ENCODE results near the gene GRK6. TPM values are rescaled to one million over a fixed set of nuclear protein-coding genes. Genes with fewer than 3 reads are reported as not detected.

Gene GRK6
- total RNA-seq, 1 experiment from 2014 or later: 75.2 TPM

GRCh38 chr5:177384134-177384533 lies 42.3 kb upstream of the GRK6 start, which contains the start of gene SLC34A1:
Gene SLC34A1, plus strand, starts transcription at chr5:177384434. Its CDS starts 1,308 bp downstream, at chr5:177385742.
- Mint-ChIP-seq H3K27me3 (ENCODE audit: low read depth) (peaks cover 66% of the 10 kb centered on the region), H3K36me3 (ENCODE audit: insufficient read depth in 1 of 3, low read depth in 3 of 3) (no peaks in the 10 kb centered on the region), H3K4me3 (no peak within 1 kb of the TSS), H3K4me1 (peaks cover 16 to 21% of the 10 kb centered on the region in 2 experiments), H3K9me3 (no peaks in the 10 kb centered on the region; a peak in 1 of 5 replicates), H3K27ac (peak within 1 kb of the TSS in 1 of 3 experiments; percentile 70; a peak in 1 of 7 replicates)
- H2BK15ac ChIP-seq (ENCODE audit: low read depth, low read length): no peak within 1 kb of the TSS
- H3K4me1 ChIP-seq (ENCODE audit: insufficient read depth, low read length): no peaks in the 10 kb centered on the region
- no peak within 1 kb of the TSS for H2BK120ac ChIP-seq (ENCODE audit: low read depth, low read length, poor library complexity, severe bottlenecking)
- H3K9me3 ChIP-seq (ENCODE audit: control insufficient read depth, low read depth, low read length): no peaks in the 10 kb centered on the region
- no peak within 1 kb of the TSS for H3K56ac ChIP-seq (ENCODE audit: insufficient read length, low read depth, low read length)
- no peaks in the 10 kb centered on the region for H3K79me1 ChIP-seq (ENCODE audit: insufficient read depth, low read depth, low read length, poor library complexity, severe bottlenecking)
- no peak within 1 kb of the TSS for H2AK5ac ChIP-seq (ENCODE audit: insufficient read length, low read length)
- no peaks in the 10 kb centered on the region for H3K23me2 ChIP-seq (ENCODE audit: insufficient read length, low read depth, low read length, poor library complexity, severe bottlenecking)
- no peak within 1 kb of the TSS for H3T11ph ChIP-seq (ENCODE audit: low read length)
- no peak within 1 kb of the TSS for H3K23ac ChIP-seq (ENCODE audit: insufficient read length, low read depth, low read length)
- no peak within 1 kb of the TSS for H2AFZ ChIP-seq (ENCODE audit: low read length)
- H4K8ac ChIP-seq (replicated peaks; ENCODE audit: insufficient read length, low read depth, low read length): no peak within 1 kb of the TSS
- H4K5ac ChIP-seq (ENCODE audit: insufficient read length, low read depth, low read length): no peak within 1 kb of the TSS
- H2BK12ac ChIP-seq (ENCODE audit: insufficient read length, low read depth, low read length): no peak within 1 kb of the TSS
- TF ChIP-seq CTCF (conservative IDR thresholded peaks at IDR 0.05): no peak
- no peaks in the 10 kb centered on the region; the same call in 1 of the 2 replicates for H3K27me3 ChIP-seq (ENCODE audit: insufficient read depth, low read length)
- no peak within 1 kb of the TSS for H3K4ac ChIP-seq (ENCODE audit: low read depth, low read length)
- no peak within 1 kb of the TSS for H2BK5ac ChIP-seq (ENCODE audit: insufficient read length, low read length)
- no peak within 1 kb of the TSS for H3K9ac ChIP-seq (ENCODE audit: extremely low read depth, insufficient read length, low read length)
- no peaks in the 10 kb centered on the region for H3K79me2 ChIP-seq (ENCODE audit: insufficient read depth, low read length)
- H4K91ac ChIP-seq (ENCODE audit: insufficient read length, low read depth, low read length): no peak within 1 kb of the TSS
- H3K4me2 ChIP-seq (ENCODE audit: insufficient read depth, insufficient read length, low read length): no peak within 1 kb of the TSS
- DNase-seq: no peak
- no peak within 1 kb of the TSS for H3K14ac ChIP-seq (ENCODE audit: insufficient read depth, low read length)
- H3K18ac ChIP-seq (ENCODE audit: insufficient read length, low read depth, low read length): no peak within 1 kb of the TSS
- WGBS (ENCODE audit: extremely low coverage, insufficient read length, low lambda C conversion rate): no CpG with 5 or more reads among the region's 4 CpGs
- no peaks in the 10 kb centered on the region for H4K20me1 ChIP-seq (ENCODE audit: control insufficient read depth, insufficient read depth, insufficient read length)
- H2BK20ac ChIP-seq (ENCODE audit: low read depth, low read length, poor library complexity, severe bottlenecking): no peak within 1 kb of the TSS
- no peak within 1 kb of the TSS for H3K27ac ChIP-seq (ENCODE audit: insufficient read length, low read depth, low read length)
